ENCODE results near the gene POU2F3. TPM values are rescaled to one million over a fixed set of nuclear protein-coding genes. Genes with fewer than 3 reads are reported as not detected.

The POU2F3 gene
- total RNA-seq, 3 donors from 2014 or later (not counting 1 experiment from before 2014, with no cell fraction given), result not detected

DNA sequence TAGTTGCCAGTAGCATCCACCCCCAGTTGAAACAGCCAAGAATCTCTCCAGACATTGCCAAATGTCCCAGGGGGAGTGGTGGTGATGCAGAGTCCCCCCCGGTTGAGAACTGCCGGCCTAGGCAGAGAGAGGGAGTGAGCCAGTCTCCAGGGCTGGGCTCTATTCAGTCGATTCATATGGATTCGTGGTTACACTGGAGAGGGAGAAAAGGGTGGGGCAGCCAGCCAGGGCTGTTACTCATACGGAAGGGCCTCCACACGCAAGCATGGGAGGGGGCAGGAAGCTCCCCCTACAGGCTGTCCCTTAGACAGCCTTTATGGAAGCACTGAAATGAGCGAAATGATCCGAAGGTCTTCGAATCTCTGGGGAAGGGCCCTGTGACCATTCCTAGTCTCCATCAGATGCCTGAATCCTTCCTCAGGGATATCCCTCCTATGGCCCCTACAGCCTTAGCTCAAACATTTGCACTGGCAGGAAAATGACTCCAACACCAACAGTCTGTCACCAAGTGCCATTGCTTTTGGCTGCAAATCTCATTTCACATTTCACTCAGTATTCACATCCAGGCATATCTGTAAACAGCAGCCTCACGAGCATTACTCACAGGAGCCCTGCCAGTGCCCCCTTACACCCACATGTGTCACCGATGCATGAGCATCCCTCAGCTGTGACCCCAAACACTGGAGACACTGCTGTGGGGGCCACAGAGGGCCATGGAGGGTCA is 66.7 kb downstream of the POU2F3 start:
- 78% methylated on average over 11 of the region's 11 CpGs for WGBS (ENCODE audit: insufficient coverage)
- H3K4me3 Mint-ChIP-seq, result no peak overlapping the region

DNA sequence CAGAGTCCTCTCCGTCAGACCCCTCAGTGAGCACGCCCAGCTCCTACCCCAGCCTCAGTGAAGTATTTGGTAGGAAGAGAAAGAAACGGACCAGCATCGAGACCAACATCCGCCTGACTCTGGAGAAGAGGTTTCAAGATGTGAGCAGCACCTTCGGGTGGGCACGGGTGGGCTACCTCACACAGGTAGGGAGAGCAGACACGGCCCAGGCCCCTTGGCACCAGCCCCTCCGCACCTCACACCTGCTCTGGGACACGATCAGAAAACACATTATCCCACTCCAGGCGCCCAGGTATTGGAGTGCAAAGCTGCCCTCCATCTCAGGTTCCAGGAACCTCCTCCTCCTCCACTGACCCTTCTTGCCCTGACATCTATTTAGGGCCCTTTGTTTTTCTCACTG is 67.5 kb downstream of the POU2F3 start:
- TF ChIP-seq, protein P1, sequence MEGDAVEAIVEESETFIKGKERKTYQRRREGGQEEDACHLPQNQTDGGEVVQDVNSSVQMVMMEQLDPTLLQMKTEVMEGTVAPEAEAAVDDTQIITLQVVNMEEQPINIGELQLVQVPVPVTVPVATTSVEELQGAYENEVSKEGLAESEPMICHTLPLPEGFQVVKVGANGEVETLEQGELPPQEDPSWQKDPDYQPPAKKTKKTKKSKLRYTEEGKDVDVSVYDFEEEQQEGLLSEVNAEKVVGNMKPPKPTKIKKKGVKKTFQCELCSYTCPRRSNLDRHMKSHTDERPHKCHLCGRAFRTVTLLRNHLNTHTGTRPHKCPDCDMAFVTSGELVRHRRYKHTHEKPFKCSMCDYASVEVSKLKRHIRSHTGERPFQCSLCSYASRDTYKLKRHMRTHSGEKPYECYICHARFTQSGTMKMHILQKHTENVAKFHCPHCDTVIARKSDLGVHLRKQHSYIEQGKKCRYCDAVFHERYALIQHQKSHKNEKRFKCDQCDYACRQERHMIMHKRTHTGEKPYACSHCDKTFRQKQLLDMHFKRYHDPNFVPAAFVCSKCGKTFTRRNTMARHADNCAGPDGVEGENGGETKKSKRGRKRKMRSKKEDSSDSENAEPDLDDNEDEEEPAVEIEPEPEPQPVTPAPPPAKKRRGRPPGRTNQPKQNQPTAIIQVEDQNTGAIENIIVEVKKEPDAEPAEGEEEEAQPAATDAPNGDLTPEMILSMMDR (IDR thresholded peaks at IDR 0.05), result no peak
- H3K27me3 ChIP-seq (ENCODE audit: control insufficient read depth, insufficient read depth, low read length), result peaks cover 2% of the 10 kb centered on the region
- intact Hi-C loops (cut with micrococcal nuclease), result no loop called here

More for the DNA sequence above, 66.7 kb downstream of the POU2F3 start:
- no peaks in the 10 kb centered on the region for H3K9me3 ChIP-seq (ENCODE audit: control insufficient read depth, insufficient read depth, low read length)
- TF ChIP-seq, protein P1 (IDR thresholded peaks at IDR 0.05), result no peak
- H3K27ac ChIP-seq (ENCODE audit: low read length), result no peak overlapping the region
- no peaks in the 10 kb centered on the region for H3K36me3 ChIP-seq (ENCODE audit: control insufficient read depth, insufficient read depth, low read length)
- no peaks in the 10 kb centered on the region for H3K4me1 ChIP-seq (ENCODE audit: control insufficient read depth, insufficient read depth, low read length)
- Mint-ChIP-seq H3K4me1 (no peaks in the 10 kb centered on the region), H3K36me3 (no peaks in the 10 kb centered on the region), H3K27ac (no peak overlapping the region), H3K27me3 (ENCODE audit: low read depth in 2 of 2) (peaks cover 5 to 13% of the 10 kb centered on the region in 2 donors), H3K9me3 (no peaks in the 10 kb centered on the region)
- intact Hi-C loops (cut with micrococcal nuclease), result no loop called here
- H3K27me3 ChIP-seq (ENCODE audit: control insufficient read depth, insufficient read depth, low read length), result peaks cover 2% of the 10 kb centered on the region
- no peak overlapping the region for H3K4me3 ChIP-seq (ENCODE audit: low read length)
- DNase-seq, result no peak
- no peak for ATAC-seq

DNA sequence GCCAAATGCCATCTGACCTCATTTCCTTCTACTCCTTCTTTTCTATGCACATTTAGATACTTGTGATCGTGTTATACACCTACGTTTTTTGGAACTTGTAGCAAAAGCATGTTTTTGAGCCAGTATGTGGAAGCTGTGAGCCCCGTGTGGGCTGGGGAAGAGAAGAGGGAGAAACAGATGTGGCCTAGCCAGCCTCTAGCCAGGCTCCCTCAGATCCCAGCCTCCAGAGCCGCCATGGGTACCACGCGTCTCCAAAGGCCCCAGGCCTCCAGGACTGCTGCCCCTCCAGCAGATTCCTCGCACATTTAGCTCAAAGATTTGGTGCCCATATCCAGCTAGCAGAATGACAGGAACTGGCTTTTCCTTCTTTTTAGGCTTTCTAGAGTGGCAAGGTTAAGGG is 68.1 kb downstream of the POU2F3 start:
- Histone ChIP-seq H3K36me3 (ENCODE audit: control insufficient read depth, insufficient read depth, low read length) (no peaks in the 10 kb centered on the region), H3K27me3 (ENCODE audit: control insufficient read depth, insufficient read depth, low read length) (peaks cover 2% of the 10 kb centered on the region), H3K4me1 (ENCODE audit: control insufficient read depth, insufficient read depth, low read length) (no peaks in the 10 kb centered on the region), H3K4me3 (ENCODE audit: low read length) (no peak overlapping the region), H3K9me3 (ENCODE audit: control insufficient read depth, insufficient read depth, low read length) (no peaks in the 10 kb centered on the region), H3K27ac (ENCODE audit: low read length) (no peak overlapping the region)
- Mint-ChIP-seq H3K9me3 (no peaks in the 10 kb centered on the region), H3K36me3 (no peaks in the 10 kb centered on the region), H3K4me3 (no peak overlapping the region), H3K27ac (no peak overlapping the region), H3K4me1 (no peaks in the 10 kb centered on the region), H3K27me3 (ENCODE audit: low read depth in 2 of 2) (peaks cover 11 to 15% of the 10 kb centered on the region in 2 donors)
- ATAC-seq (no peak), DNase-seq (no peak)
- 89% methylated on average over 7 of the region's 7 CpGs for WGBS (ENCODE audit: insufficient coverage)
- TF ChIP-seq, protein P1 (IDR thresholded peaks at IDR 0.05), result no peak
- intact Hi-C loops (cut with micrococcal nuclease), result no loop called here

More for the DNA sequence above, 67.5 kb downstream of the POU2F3 start:
- ATAC-seq (no peak), DNase-seq (no peak)
- H3K4me1 ChIP-seq (ENCODE audit: control insufficient read depth, insufficient read depth, low read length), result no peaks in the 10 kb centered on the region
- 94% methylated on average over 11 of the region's 11 CpGs for WGBS (ENCODE audit: insufficient coverage)
- H3K9me3 Mint-ChIP-seq, result no peaks in the 10 kb centered on the region
- H3K27ac Mint-ChIP-seq, result no peak overlapping the region
- no peak overlapping the region for H3K4me3 ChIP-seq (ENCODE audit: low read length)
- no peak overlapping the region for H3K4me3 Mint-ChIP-seq
- peaks cover 6 to 13% of the 10 kb centered on the region in 2 donors for H3K27me3 Mint-ChIP-seq (ENCODE audit: low read depth in 2 of 2)
- H3K36me3 ChIP-seq (ENCODE audit: control insufficient read depth, insufficient read depth, low read length), result no peaks in the 10 kb centered on the region
- H3K27ac ChIP-seq (ENCODE audit: low read length), result no peak overlapping the region
- H3K9me3 ChIP-seq (ENCODE audit: control insufficient read depth, insufficient read depth, low read length), result no peaks in the 10 kb centered on the region
- H3K4me1 Mint-ChIP-seq, result no peaks in the 10 kb centered on the region
- H3K36me3 Mint-ChIP-seq, result no peaks in the 10 kb centered on the region

DNA sequence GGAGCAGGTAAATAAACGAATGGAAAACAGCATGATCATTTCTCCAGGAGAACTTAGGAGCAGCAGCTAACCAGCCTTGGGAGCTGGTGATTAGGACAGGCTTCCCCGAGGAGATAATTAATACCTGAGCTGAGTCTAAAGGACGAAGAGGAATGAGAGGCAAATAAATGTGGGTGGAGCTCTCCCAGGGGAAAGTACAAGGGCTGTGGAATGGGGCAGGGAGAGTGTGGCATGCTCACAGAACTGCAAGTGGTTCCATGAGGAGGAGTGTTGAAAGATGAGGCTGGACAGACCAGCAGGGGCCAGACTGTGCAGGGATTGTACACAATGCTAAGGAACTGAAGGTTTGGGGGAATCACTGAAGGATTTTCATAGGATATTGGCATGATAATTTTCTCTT is 70.9 kb downstream of the POU2F3 start:
- Histone ChIP-seq H3K36me3 (ENCODE audit: control insufficient read depth, insufficient read depth, low read length) (no peaks in the 10 kb centered on the region), H3K4me1 (ENCODE audit: control insufficient read depth, insufficient read depth, low read length) (no peaks in the 10 kb centered on the region), H3K4me3 (ENCODE audit: low read length) (no peak overlapping the region), H3K27me3 (ENCODE audit: control insufficient read depth, insufficient read depth, low read length) (peaks cover 2% of the 10 kb centered on the region), H3K9me3 (ENCODE audit: control insufficient read depth, insufficient read depth, low read length) (no peaks in the 10 kb centered on the region), H3K27ac (ENCODE audit: low read length) (no peak overlapping the region)
- WGBS (ENCODE audit: insufficient coverage), result 79% methylated on average over 3 of the region's 3 CpGs
- TF ChIP-seq, protein P1 (IDR thresholded peaks at IDR 0.05), result no peak
- Mint-ChIP-seq H3K9me3 (no peaks in the 10 kb centered on the region), H3K27ac (no peak overlapping the region), H3K36me3 (no peaks in the 10 kb centered on the region), H3K4me3 (no peak overlapping the region), H3K27me3 (ENCODE audit: low read depth in 2 of 2) (peaks cover 4 to 10% of the 10 kb centered on the region in 2 donors), H3K4me1 (no peaks in the 10 kb centered on the region)
- intact Hi-C loops (cut with micrococcal nuclease), result no loop called here
- ATAC-seq, result no peak
- DNase-seq, result no peak

Data from natural killer cell (primary cell).